ENCODE data around the gene ZNF892.

ZNF892 gene

GRCh38 chr2:95215018-95215612 lies 7.8 kb downstream of the ZNF892 start:
- Histone ChIP-seq H3K4me3 (replicated peaks; ENCODE audit: insufficient read depth, low read length) (no peak overlapping the region), H3K27me3 (ENCODE audit: insufficient read depth, poor library complexity, severe bottlenecking) (no peaks in the 10 kb centered on the region), H3K27ac (replicated peaks) (no peak overlapping the region)
- TF ChIP-seq REST (IDR thresholded peaks at IDR 0.05; ENCODE audit: insufficient replicate concordance, low read depth) (no peak), SPI1 (IDR thresholded peaks at IDR 0.05; ENCODE audit: borderline replicate concordance, low read depth) (no peak), CTCF (IDR thresholded peaks at IDR 0.05; ENCODE audit: insufficient read depth, low read length) (no peak), GABPA (IDR thresholded peaks at IDR 0.05; ENCODE audit: low read depth) (no peak), POLR2AphosphoS5 (IDR thresholded peaks at IDR 0.05; ENCODE audit: low read depth) (no peak)
- DNase-seq (ENCODE audit: low read depth in 1 of 2, low spot score in 1 of 2): no peak

GRCh38 chr2:95220449-95220848 lies 13.1 kb downstream of the ZNF892 start:
- Histone ChIP-seq H3K27me3 (ENCODE audit: insufficient read depth, poor library complexity, severe bottlenecking) (no peaks in the 10 kb centered on the region), H3K4me3 (replicated peaks; ENCODE audit: insufficient read depth, low read length) (no peak overlapping the region), H3K27ac (replicated peaks) (no peak overlapping the region)
- TF ChIP-seq CTCF (IDR thresholded peaks at IDR 0.05; ENCODE audit: insufficient read depth, low read length) (no peak), SPI1 (IDR thresholded peaks at IDR 0.05; ENCODE audit: borderline replicate concordance, low read depth) (no peak), REST (IDR thresholded peaks at IDR 0.05; ENCODE audit: insufficient replicate concordance, low read depth) (no peak), POLR2AphosphoS5 (IDR thresholded peaks at IDR 0.05; ENCODE audit: low read depth) (no peak), GABPA (IDR thresholded peaks at IDR 0.05; ENCODE audit: low read depth) (no peak)
- no peak for DNase-seq (ENCODE audit: low read depth in 1 of 2, low spot score in 1 of 2)

- DNase-seq (ENCODE audit: low read depth in 1 of 2, low spot score in 1 of 2): no peak
- no peak overlapping the region for H3K4me3 ChIP-seq (replicated peaks; ENCODE audit: insufficient read depth, low read length)
- H3K27ac ChIP-seq (replicated peaks): no peak overlapping the region
- TF ChIP-seq SPI1 (IDR thresholded peaks at IDR 0.05; ENCODE audit: borderline replicate concordance, low read depth) (no peak), REST (IDR thresholded peaks at IDR 0.05; ENCODE audit: insufficient replicate concordance, low read depth) (no peak), CTCF (IDR thresholded peaks at IDR 0.05; ENCODE audit: insufficient read depth, low read length) (no peak), GABPA (IDR thresholded peaks at IDR 0.05; ENCODE audit: low read depth) (no peak), POLR2AphosphoS5 (IDR thresholded peaks at IDR 0.05; ENCODE audit: low read depth) (no peak)
- H3K27me3 ChIP-seq (ENCODE audit: insufficient read depth, poor library complexity, severe bottlenecking): no peaks in the 10 kb centered on the region
These were observed 18.3 kb downstream of the ZNF892 start for GRCh38 chr2:95225658-95226057.
